LoVo (cell line): ENCODE data around the gene FASN.

Experiments
- DNase-seq: peaks from one replicate; pipeline ENCODE4 v3.0.0-alpha.2; 2016; ENCODE audit warnings: low spot score

FASN gene

DNA sequence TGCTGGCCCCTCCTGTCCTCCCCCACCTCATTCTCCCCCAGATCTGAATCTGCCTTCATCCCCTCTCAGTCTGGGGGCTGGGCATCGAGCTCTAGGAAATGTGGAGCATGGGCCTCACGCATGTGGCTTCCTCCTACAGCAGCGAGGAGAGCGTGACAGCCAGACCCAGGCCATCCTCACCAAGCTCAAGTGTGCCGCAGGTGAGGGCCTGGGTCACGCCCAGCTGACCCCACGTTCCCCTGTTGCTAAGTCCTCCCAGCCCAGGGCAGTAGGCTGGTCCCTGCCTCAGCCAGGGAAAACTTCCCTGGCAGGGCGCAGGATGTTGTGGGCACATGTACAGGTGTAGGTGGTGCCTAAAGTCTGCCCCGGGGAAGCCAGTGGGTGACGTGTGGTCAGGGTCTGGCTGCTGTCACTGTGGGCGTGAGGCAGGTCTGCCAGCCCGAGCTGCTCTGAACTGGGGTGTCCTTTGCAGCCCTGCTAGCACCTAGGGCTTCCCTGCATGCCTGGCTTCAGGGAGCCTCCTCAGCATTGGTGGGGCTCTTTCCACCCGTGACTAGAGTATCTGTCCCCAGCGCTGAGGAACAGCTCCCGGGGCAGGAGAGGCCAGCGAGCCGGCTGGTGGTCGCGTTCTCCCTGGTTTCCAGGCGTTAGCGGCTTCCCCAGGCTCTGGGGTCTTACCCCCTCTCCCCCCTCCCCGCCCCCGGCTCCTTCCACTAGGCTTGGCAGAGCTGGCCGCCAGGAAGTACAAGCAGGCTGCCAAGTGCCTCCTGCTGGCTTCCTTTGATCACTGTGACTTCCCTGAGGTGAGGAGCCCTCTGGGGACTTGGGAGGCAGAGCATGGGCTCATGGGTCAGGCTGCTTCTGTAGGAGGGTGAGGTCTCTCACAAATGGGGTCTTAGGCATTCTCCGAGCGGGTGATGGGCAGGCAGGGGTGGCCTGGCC lies 42.7 kb downstream of the FASN start:
- no peak for DNase-seq

DNA sequence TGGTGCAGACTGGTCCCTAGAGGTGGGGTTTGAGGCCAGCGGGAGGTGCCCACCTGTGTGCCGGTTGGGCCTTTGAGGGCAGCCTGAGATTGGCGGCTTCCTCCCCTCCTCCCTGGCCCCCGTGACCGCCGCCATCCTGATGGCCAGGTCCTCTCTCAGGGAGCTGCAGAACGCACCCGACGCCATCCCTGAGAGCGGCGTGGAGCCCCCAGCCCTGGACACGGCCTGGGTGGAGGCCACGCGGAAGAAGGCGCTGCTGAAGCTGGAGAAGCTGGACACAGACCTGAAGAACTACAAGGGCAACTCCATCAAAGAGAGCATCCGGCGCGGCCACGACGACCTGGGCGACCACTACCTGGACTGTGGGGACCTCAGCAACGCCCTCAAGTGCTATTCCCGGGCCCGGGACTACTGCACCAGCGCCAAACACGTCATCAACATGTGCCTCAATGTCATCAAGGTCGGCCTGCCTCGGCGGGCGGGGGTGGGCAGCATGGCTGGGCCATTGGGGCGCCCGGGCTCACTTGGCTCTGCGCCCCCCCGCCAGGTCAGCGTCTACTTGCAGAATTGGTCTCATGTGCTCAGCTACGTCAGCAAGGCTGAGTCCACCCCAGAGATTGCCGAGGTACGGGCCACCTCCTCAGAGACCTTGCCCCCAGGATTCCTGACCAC lies 43.5 kb downstream of the FASN start:
- no peak for DNase-seq

DNA sequence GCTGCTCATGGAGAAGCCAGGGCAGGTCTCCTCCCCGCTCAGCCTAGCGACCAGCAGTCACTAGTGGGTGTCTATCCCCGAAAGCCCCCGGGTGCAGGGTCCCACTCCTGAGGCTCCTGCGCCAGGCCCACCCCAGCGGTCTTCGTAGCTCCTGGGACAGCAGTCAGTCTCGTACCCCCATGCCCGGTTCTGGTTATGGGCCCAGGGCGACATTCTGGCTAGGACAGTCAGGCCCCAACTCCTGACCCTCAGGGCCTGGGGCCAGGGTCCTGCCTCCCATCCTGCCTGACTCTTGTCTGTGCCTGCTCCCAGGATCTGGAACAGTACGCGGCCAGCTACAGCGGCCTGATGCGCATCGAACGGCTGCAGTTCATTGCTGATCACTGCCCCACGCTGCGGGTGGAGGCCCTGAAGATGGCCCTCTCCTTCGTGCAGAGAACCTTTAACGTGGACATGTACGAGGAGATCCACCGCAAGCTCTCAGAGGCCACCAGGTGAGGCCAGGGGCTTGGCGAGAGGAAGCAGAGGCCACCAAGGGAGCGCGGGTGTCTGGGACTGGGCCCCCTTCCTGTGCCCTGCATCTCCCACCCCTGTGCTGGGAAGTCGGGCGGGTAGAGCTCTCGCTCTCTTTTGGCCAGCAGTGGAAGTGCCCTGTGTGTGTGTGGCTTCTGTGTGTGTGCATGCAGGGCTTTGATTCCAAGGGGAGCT lies 44.3 kb downstream of the FASN start:
- DNase-seq: no peak

DNA sequence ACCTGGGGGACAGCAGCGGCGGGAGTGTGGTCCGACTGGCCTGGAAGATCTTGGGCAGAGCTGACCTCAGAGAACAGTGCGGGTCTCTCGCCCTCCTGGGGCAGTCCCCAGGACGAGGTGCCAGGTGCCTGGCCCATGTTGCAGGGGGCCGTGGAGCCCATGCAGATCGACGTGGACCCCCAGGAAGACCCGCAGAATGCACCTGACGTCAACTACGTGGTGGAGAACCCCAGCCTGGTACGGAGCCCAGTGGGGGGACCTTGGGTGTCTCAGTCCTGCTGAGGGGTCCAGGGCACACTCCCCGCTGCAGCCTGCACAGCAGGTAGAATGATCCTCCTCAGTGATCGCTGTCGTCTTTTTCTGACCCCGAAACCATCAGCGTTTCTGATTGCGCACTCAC lies 44.9 kb downstream of the FASN start:
- no peak for DNase-seq

DNA sequence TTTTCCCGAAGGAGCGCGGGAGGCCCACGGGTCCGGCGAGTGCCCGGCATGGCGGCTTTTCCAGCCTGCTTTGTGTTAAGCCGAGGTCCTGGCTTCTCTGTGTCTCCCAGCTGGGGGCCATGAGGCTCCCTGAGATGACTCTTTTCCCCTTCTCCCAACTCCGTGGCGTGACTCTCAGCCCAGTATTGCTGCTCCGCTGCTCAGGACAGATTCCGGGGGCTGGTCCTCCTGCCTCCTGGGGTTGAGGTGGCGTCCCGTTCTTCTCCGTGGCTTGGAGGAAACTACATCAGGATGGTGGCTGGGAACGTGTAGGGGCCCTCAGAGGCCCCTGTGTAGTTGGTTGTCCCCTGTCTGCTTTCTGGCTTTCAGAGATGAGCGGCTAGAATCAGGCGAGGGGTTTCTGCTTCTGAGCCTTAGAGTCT lies 45.4 kb downstream of the FASN start:
- DNase-seq: no peak

DNA sequence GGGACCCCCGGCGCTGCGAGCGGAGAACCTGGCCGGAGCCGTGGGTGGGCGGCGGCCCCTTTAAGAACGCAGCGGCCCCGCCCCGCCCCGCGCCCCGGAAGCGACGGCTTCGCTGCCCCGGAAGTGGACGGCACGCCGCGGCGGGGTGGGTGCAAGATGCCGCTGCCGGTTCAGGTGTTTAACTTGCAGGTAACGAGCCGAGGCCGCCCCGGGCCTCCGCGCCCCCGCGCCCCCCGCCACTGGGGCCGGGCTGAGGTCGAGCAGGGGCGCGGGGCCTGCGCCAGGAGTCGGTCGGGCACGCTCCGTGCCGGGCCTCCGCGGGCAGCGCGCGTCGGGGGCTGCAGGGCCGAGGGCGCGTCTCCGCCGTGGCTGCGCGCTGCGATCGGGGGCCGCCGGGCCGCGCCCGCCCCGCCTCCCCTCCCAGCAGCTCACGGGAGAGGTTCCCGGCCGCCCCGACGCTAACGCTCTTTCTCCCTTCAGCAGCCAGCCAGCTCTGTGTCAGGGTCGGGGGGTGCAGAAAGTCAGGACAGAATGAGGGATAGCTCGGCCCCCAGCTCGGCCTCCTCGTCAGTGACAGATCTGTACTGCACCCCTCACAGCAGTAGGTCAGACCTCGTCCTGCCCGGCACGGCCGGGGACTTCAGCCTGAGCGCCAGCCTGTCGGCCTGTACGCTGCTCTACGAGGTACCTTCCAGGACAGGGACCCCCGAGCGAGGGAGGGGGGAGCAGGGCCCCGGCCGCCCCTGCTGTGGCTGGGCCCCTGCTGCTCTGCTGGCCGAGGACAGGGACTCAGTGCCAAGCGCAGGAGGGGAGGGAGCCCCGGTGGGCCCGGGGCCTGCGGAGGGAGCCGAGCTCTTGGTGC lies 46.0 kb downstream of the FASN start, which contains the start of the genes GPS1 and RFNG:
Gene GPS1 (plus strand): TSS at position 123 of the 862 bp plus-strand sequence. CDS start 34 bp downstream, at position 157.
Gene RFNG (minus strand): TSS at position 36 of the 862 bp plus-strand sequence. CDS start 45 bp downstream, outside the sequence.
- DNase-seq: peak; percentile 78

DNA sequence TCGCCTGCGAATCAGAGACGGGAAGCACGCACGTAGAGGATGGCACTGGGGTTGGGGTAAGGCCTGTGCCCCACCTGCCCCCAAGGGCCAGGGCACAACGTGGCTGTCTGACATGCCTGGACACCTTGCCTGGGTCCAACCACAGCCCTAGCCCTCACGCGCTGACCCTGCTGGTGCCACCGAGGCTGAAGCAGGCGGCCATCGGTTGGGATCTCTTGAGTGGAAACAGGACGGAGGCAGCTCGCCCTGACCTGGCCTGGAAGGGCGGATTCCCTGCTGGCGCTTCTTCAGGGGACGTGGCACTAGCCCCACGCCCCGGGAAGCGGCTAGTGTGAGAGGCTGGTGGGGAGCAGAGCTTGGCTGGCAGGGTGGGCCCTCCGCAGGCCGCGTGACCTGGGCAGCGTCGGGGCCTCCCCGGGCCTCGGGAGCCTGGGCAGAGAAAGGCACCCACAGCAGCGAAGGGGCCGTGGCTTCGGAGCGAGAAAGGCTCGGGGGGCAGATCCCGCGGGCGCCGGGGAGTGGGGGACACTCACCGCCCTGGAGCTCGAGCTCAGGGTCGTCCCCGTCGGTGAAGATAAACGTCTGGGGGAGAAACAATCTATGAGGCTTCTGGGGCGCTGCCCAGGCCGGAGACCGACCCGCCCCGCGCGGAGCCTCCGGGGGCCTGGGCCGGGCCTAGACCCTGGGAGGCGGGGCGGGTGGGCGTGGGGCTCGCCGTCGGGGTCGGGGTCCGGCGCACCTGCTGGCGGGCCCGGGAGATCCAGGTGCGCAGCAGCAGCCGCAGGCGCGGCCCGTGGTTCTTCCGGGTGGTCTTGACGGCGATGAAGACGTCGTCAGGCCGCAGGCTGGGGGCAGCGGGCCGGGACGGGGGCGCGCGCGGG lies 47.0 kb downstream of the FASN start:
- DNase-seq: no peak

DNA sequence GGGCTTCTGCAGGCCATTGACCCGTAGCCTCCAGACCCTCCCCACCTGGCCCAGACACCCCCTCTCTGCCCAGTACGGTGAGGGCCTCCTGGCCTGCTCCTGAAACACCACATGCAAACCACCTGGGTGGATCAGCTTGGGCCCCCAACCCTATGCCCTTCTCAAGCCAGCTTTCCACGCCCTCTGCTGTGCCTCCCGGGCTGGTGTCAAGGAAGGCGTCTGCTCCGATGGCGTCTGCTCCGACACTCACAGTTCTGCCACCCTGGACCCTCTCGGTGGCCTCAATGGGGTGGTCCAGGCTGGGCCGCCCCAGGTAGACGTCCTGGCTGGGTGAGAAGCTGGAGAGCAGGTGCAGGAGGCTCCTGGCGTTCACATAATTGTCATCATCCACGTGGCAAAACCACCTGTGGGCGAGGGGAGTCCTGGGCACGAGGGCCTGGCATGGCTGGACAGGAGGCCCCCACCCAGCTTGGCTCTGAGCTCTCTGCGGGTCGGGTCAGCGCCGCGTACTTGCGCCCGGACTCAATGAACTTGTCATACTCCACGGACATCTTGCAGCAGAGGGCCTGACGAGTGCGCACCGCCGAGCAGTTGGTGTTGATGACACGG lies 47.8 kb downstream of the FASN start:
- DNase-seq: no peak

DNA sequence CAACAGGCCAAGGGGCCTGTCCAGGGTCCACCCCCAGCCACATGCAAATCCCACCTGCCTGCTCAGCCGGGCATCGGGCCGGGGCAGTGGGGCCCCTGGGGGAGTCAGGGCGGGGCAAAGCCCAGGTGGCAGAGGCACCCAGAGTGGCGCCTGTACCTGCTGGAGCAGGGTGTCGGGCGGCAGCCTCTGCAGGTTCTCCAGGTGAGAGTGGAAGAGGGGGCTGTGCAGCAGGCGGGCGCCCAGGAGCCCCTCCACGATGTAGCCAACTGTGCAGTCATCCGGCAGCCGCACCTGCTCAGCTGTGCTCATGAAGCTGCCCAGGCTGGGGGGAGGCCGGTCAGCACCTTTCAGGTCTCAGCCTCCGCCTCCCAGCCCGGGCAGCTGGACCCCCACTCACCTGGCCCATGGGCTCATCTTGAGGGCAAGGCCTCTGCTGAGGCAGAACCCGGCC lies 48.5 kb downstream of the FASN start:
- DNase-seq: no peak

DNA sequence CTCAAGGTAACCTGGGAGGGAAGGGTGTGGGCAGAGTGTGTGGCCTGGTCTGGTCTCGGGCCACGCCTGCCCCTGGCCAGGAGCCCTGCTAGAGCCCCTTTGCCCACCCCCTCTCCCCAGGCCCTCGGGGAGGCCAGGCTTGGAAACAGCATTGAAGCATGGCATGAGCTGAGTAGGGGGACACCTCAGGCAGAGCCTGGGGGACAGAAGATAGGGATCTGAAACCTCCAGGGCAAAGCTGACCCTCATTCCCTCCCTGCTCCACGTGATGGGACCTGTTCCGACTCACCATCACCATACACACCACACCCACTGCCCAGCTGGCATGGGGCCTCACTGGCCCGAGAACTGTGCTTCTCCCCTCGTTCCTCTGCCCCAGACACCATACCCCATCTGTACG lies 48.9 kb downstream of the FASN start:
- DNase-seq: no peak

DNA sequence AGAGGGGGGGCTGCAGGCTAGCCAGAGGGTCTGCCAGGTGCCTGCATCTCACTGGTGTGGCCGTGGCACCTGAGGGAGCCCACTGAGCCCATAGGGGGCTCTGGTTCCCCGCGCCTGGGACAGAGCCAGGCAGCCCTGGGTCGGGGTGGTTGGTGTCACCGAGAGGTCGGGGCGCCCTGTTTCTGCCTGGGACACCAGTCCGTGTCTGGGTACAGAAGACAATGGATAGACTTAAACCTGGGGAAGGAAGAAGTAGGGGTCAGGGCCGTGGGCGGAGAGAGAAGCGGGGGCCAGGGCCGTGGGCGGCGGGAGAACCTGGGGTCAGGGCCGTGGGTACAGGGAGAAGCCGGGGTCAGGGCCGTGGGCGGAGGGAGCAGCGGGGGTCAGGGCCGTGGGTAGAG lies 49.5 kb downstream of the FASN start:
- no peak for DNase-seq

DNA sequence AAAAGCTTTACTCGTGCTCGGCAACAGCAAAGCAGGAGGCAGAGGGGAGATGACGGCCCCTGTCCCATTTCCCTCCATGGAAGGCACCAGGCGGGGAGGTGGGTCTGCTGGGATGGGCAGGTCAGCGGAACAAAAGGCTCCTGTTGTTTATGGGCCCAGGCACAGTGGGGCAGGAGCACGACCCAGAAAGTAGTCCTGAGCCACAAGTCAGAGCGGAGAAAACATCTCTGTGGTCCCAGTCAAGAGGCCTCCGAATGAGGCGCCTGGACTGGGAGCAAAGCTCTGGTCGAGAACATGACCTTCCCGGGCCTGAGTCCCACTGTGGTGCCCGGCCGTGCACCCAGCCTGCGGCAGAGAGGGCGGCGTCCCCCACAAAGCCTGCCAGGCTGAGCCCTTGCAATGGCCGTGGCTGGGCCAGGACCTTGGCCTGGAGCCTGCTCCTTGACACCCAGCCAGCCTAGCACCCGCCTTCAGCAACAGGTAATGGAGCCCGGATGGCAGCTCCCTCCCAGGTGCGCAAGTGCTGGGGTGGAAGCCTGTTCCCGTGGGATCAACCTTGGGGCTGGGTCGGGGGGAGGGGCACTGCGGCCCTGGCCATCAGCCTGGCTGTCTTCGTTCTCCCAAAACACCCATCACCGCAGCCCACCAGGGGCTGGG lies 50.0 kb downstream of the FASN start:
- DNase-seq: no peak

DNA sequence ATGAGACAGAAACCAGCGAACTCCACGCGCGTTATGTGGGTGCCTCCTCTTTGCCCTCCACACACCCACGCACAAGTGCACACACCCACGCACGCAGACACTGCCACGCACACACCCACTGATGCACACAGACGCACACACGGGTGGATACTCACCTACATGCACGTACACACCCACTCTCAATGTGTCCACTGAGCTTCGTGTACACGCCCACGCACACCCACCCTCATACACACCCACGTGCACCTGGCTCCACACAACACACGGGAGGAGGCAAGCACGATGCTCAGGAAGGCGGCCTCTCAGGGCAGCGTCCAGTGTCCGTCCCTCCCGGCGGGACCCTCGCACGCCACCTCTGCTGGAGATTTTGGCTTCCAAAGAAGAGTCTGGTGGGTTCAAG lies 50.7 kb downstream of the FASN start:
- DNase-seq: no peak

DNA sequence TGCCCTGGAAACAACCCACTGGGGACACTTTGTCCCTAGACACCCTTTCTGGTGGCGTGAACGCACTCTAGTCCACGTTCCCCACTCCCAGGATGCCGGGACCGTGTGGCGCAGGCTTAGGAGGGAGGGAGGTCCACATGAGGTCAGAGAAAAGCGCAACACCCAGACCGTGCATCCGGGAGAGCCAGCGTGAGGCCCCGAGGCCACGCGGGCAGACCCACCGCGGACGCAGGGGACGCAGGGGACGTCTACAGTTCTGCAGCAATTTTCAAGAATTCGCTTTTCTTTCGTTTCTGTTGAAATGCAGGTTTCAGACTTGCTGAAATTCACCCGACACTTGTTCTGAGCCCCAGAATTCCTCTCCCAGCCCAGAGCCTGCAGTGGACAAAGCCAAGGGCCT lies 51.1 kb downstream of the FASN start:
- DNase-seq: no peak

DNA sequence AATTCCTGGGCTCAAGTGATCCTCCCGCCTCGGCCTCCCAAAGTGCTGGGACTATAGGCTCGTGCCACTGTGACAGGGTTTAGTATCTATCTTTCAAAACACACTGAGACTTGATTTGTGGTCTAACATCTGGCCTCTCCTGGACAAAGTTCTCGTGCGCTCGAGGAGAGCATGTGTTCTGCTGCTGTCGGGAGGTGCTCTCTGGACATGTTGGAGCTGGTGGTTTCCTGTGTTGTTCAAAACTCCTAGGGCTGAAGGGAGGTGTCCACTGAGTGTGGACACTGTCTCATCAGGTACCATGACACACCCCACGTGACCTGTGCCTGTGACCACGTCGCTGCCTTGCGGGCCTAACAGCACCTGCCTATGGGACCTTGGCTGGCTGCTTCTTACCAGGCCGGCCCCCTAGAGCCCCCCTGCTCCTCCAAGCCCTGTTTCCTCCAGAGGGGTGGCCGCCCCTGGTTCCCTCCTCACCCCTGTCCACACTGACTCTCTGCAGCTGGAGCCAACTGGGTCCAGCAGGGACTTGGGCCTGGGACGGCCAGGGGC lies 52.0 kb downstream of the FASN start:
- DNase-seq: no peak

DNA sequence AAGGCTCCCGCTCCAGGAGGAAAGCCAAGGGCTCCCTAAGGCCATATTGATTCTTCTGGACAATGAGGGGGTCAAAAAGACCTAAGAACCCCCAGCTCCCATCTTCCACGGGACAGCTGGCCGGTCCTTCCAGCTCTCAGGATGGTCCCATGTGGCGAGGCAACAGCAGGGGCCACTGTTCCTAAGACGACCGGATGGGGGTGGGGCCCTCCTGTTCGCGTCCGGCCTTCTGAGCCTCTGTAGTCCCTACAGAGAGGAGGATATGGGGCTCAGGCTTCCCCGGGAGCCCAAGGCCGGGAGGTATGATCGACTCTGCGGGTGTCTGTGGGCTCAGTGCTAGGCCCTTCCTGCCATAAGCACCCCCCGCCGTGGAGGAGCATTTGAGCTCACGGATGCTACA lies 54.5 kb downstream of the FASN start:
- no peak for DNase-seq

DNA sequence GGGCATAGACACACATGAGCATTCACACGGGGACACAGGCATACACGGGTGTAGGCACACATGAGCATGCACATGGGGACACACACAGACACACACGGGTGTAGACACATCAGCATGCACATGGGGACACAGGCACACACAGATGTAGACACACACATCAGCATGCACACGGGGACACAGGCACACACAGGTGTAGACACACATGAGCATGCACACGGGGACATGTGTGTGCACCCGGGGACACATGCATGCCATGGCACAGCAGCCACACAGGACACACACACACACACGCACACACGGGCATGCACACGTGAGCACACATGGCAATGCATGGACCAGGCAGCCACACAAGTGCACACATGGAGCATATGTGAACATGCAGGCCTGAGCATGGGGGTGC lies 55.4 kb downstream of the FASN start:
- no peak for DNase-seq

DNA sequence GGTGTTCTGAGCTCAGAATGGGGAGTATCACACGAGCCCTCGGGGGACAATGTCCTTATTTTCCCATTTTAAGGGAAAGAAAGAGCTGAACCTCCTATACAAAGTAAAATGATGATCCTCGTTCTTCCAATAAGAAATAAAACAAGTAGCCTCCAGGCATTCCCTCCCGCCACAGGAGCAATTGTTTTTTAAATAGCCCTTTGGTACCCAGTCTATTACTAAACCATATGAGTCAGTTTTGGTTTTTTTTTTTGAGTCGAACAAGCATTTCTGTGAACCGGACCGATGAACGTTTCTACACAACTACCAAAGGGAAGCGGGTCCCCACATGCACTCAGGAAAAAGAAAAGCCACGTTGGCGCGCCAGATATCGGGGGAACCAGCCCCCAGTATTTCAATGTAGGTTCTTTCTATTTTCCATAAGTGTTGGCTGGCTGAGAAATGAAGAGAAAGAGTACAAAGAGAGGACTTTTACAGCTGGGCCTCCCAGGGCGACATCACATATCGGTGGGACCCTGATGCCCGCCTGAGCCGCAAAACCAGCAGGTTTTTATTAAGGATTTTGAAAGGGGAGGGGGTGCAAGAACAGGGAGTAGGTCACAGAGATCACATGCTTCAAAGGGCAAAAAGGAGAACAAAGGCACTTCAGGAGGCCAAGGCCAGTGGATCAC lies 56.8 kb downstream of the FASN start:
- DNase-seq: no peak
